CD4-positive, alpha-beta T cell treated with Interleukin-10 for 1 hour (primary cell): ENCODE measurements around the gene MYO5B.
"Not testable (repeated sequence)": the region's sequence is repeated elsewhere in the genome, so short reads cannot be mapped to it uniquely, and the experiment has no call there.

Source experiments
- DNase-seq: peaks from one replicate; pipeline ENCODE4 v3.0.0-alpha.2; 2020

The MYO5B gene

GRCh38 chr18:50194631-50195532, at the start of gene MYO5B:
Gene MYO5B, minus strand, starts transcription at chr18:50195147. Its CDS starts 354 bp downstream, at chr18:50194793.
- peak; percentile 36 for DNase-seq

GRCh38 chr18:50241768-50242167, 46.8 kb upstream of the MYO5B start:
- not testable (repeated sequence) for DNase-seq

GRCh38 chr18:50240080-50240563, 45.2 kb upstream of the MYO5B start:
- no peak for DNase-seq

GRCh38 chr18:50232419-50232818, 37.5 kb upstream of the MYO5B start:
- DNase-seq: no peak

GRCh38 chr18:50231621-50232020, 36.7 kb upstream of the MYO5B start:
- DNase-seq: no peak

- not testable (repeated sequence) for DNase-seq
Observed at GRCh38 chr18:50220249-50220648, 25.3 kb upstream of the MYO5B start.

GRCh38 chr18:50218432-50219197, 23.7 kb upstream of the MYO5B start:
- DNase-seq: peak; percentile 44

- no peak for DNase-seq
Observed at GRCh38 chr18:50209311-50209710, 14.4 kb upstream of the MYO5B start.

GRCh38 chr18:50207722-50208121, 12.8 kb upstream of the MYO5B start:
- no peak for DNase-seq

- peak; percentile 6 for DNase-seq
Observed at GRCh38 chr18:50203801-50204604, 9.1 kb upstream of the MYO5B start.

GRCh38 chr18:50201476-50202018, 6.6 kb upstream of the MYO5B start:
- DNase-seq: no peak

GRCh38 chr18:50199921-50200320, 5.0 kb upstream of the MYO5B start:
- no peak for DNase-seq

GRCh38 chr18:50199346-50199855, 4.5 kb upstream of the MYO5B start:
- DNase-seq: no peak

GRCh38 chr18:50196261-50196660, 1.3 kb upstream of the MYO5B start:
- no peak for DNase-seq

GRCh38 chr18:50195689-50196088, 742 bp upstream of the MYO5B start:
- no peak for DNase-seq

GRCh38 chr18:50193796-50194630, 934 bp downstream of the MYO5B start:
- DNase-seq: no peak

GRCh38 chr18:50192995-50193795, 1.8 kb downstream of the MYO5B start:
- no peak for DNase-seq

- no peak for DNase-seq
Observed at GRCh38 chr18:50190926-50191325, 4.0 kb downstream of the MYO5B start.

- DNase-seq: no peak
Observed at GRCh38 chr18:50190236-50190635, 4.7 kb downstream of the MYO5B start.

GRCh38 chr18:50189160-50189559, 5.8 kb downstream of the MYO5B start:
- DNase-seq: no peak

- no peak for DNase-seq
Observed at GRCh38 chr18:50188652-50189051, 6.3 kb downstream of the MYO5B start.
